Measurements from ENCODE around the gene ZBTB7B. TPM values are rescaled to one million over a fixed set of nuclear protein-coding genes. Genes with fewer than 3 reads are reported as not detected.

The ZBTB7B gene
- total RNA-seq, 4 donors from 2014 or later, result 45.5 to 63.4 (median 49.5) TPM

DNA sequence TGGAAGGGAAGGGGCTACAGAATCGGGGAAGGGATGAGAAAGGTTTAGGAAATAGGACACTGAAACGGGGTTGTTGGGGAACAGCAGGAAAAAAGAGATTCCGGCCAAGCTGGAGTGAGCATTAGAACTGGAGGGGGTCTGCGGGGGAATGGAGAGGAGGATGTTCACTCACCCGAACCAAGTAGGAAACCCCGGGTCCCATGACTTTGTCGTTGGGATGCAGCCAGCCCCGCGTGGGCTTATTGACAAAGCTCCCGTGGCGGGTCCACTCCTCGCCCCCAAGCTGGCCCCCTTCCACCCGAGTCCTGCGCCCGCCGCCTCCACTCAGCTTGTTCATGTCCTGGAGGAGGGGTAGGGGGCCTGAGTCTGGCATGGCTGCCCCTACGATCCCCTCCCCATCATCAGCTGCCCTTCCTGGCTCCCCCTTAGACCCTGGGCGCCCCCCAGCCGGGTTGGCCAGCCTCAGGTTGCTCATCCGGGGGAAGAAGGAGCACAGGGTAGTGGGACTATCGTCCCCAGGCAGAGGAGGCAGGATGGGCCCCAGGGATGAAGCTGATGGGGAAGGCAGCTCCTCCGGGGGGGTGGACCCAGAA, 32.6 kb upstream of the ZBTB7B start:
- peaks cover 2 to 65% (median 34%) of the 10 kb centered on the region in 3 donors for H3K4me1 ChIP-seq
- WGBS, 2 donors (ENCODE audit: low coverage in 1 of 2), result 16 to 22% methylated on average over 5 to 11 of the region's 22 CpGs

DNA sequence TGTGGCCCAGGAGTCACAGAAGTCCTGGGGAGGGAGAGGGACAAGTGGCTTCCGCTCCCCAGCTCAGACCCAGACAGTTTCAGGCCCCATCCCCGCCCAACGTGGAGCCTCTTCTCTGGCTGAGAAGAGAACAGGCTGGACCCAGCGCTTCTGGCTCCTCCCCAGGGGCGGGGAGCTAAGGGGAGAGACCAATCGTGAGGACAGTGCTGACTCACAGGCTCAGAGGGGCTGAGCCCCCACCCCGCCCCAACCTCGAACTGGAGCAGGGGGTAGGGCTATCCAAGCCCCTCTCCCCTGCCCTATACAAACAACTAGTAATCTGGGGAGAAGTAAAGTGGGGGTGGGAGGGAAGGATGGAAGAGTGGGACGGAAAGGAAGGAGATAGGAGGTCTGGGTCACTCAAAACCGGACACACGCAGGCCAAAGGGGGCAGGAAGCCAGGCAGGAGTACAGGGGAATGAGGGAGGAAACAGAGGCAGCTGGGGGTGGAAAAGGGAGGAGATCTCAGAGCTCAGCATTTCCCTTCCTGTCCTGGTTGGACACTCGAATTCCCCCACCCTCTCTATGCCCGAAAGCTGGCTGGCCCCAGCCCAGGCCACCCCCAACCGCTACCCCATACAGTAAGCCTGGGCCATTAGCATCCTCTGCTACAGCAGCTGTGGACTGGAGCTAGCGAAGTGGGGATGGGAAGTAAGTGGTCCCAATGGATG, 31.8 kb upstream of the ZBTB7B start, which contains the start of gene SHC1:
SHC1 (minus strand) TSS at position 117 of the 710 bp plus-strand sequence. CDS start 221 bp downstream, outside the sequence.
- WGBS, 2 donors (ENCODE audit: low coverage in 1 of 2), result 0 to 3% methylated on average over 5 to 9 of the region's 15 CpGs
- TF ChIP-seq POLR2AphosphoS5 (IDR thresholded peaks at IDR 0.05), result peak; percentile 97
- TF ChIP-seq EP300 (IDR thresholded peaks at IDR 0.05), result no peak
- TF ChIP-seq, protein P1, sequence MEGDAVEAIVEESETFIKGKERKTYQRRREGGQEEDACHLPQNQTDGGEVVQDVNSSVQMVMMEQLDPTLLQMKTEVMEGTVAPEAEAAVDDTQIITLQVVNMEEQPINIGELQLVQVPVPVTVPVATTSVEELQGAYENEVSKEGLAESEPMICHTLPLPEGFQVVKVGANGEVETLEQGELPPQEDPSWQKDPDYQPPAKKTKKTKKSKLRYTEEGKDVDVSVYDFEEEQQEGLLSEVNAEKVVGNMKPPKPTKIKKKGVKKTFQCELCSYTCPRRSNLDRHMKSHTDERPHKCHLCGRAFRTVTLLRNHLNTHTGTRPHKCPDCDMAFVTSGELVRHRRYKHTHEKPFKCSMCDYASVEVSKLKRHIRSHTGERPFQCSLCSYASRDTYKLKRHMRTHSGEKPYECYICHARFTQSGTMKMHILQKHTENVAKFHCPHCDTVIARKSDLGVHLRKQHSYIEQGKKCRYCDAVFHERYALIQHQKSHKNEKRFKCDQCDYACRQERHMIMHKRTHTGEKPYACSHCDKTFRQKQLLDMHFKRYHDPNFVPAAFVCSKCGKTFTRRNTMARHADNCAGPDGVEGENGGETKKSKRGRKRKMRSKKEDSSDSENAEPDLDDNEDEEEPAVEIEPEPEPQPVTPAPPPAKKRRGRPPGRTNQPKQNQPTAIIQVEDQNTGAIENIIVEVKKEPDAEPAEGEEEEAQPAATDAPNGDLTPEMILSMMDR (IDR thresholded peaks at IDR 0.05), result peak in 1 of 4 experiments; percentile 9
- peak; percentile 76 to 89 for TF ChIP-seq POLR2A (IDR thresholded peaks at IDR 0.05)
- Histone ChIP-seq H3K4me1 (peaks cover 2 to 70% (median 34%) of the 10 kb centered on the region in 3 donors), H3K9me3 (no peaks in the 10 kb centered on the region), H3K27me3 (no peaks in the 10 kb centered on the region), H3K36me3 (peaks cover 0 to 31% of the 10 kb centered on the region in 2 donors), H3K4me3 (peak within 1 kb of the TSS; percentile 32 to 55), H3K27ac (peak within 1 kb of the TSS; percentile 95 to 99 (median 99))
- ATAC-seq, result peak; percentile 69

More for the DNA sequence above, 32.6 kb upstream of the ZBTB7B start:
- ATAC-seq, result no peak
- H3K27ac ChIP-seq, result peak overlapping the region; percentile 95 to 99 (median 99)
- no peaks in the 10 kb centered on the region for H3K9me3 ChIP-seq
- peaks cover 0 to 40% of the 10 kb centered on the region in 2 donors for H3K36me3 ChIP-seq
- no peak for TF ChIP-seq POLR2A (IDR thresholded peaks at IDR 0.05)
- no peak for TF ChIP-seq EP300 (IDR thresholded peaks at IDR 0.05)
- no peak for TF ChIP-seq POLR2AphosphoS5 (IDR thresholded peaks at IDR 0.05)
- TF ChIP-seq, protein P1 (IDR thresholded peaks at IDR 0.05), result no peak
- H3K27me3 ChIP-seq, result no peaks in the 10 kb centered on the region
- peak overlapping the region; percentile 32 to 55 for H3K4me3 ChIP-seq

DNA sequence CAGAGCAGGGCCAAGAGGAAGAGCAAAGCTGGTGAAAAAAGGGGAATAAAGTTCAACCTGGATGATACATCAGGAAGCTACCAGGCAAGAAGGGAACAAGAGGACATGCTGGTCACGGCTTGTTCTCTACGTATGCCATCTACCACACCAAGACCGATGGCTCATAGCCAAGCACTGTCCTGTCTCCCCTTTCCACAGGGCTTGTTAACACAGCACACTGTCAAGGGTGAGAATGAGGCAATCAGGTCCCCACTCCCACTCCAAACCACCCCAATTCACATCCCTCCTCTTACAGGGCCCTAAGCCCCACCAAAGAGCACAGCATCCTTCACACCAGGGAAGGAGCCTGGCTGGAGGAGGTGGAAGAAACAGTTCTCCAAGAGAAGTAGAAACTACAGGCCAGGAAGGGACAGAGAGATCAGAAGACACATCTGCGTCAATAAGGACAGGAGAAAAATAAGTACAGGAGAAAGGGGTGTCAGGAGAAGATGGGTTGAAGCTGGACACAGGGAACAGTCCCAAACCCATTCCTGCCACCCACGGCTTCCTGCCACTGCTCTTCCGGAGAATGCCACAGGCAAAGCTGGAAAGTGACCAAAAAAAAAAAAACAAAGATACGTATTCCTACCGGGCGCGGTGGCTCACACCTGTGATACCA, 31.1 kb upstream of the ZBTB7B start:
- Histone ChIP-seq H3K4me1 (peaks cover 2 to 76% (median 34%) of the 10 kb centered on the region in 3 donors), H3K27ac (peak overlapping the region; percentile 95 to 99 (median 99)), H3K9me3 (no peaks in the 10 kb centered on the region), H3K4me3 (peak overlapping the region in 1 of 2 donors; percentile 55), H3K36me3 (peaks cover 0 to 25% of the 10 kb centered on the region in 2 donors), H3K27me3 (no peaks in the 10 kb centered on the region)
- ATAC-seq, result no peak
- 37 to 51% methylated on average over 7 to 10 of the region's 10 CpGs for WGBS, 2 donors (ENCODE audit: low coverage in 1 of 2)
- no peak for TF ChIP-seq EP300 (IDR thresholded peaks at IDR 0.05)
- peak; percentile 20 for TF ChIP-seq POLR2AphosphoS5 (IDR thresholded peaks at IDR 0.05)

- Histone ChIP-seq H3K4me1 (peaks cover 2 to 77% (median 34%) of the 10 kb centered on the region in 3 donors), H3K4me3 (peak overlapping the region in 1 of 2 donors; percentile 73)
- 25 to 64% methylated on average over 2 to 3 of the region's 3 CpGs for WGBS, 2 donors (ENCODE audit: low coverage in 1 of 2)
Measured at GRCh38 chr1:154972213-154972516, 30.4 kb upstream of the ZBTB7B start.

More at GRCh38 chr1:154972213-154972516, 30.4 kb upstream of the ZBTB7B start:
- Histone ChIP-seq H3K36me3 (peaks cover 0 to 18% of the 10 kb centered on the region in 2 donors), H3K9me3 (no peaks in the 10 kb centered on the region), H3K27me3 (no peaks in the 10 kb centered on the region), H3K27ac (peak overlapping the region; percentile 95 to 99 (median 99))
- TF ChIP-seq, protein P1 (IDR thresholded peaks at IDR 0.05), result no peak
- no peak for TF ChIP-seq EP300 (IDR thresholded peaks at IDR 0.05)
- TF ChIP-seq POLR2A (IDR thresholded peaks at IDR 0.05), result no peak
- TF ChIP-seq POLR2AphosphoS5 (IDR thresholded peaks at IDR 0.05), result no peak
- ATAC-seq, result no peak
